Measurements from ENCODE around the gene ATF7IP2.
A peak's percentile ranks its signal among the peaks of the same experiment; 100 is the strongest.
"Not testable (repeated sequence)": the region's sequence is repeated elsewhere in the genome, so short reads cannot be mapped to it uniquely, and the experiment has no call there.

ATF7IP2 gene

GRCh38 chr16:10376229-10376628 is 9.6 kb upstream of the ATF7IP2 start:
- DNase-seq (ENCODE audit: low spot score): no peak

- peak; percentile 15 for DNase-seq (ENCODE audit: low spot score)
Observed at GRCh38 chr16:10383626-10384025, 2.2 kb upstream of the ATF7IP2 start.

GRCh38 chr16:10386517-10387100 is 748 bp downstream of the ATF7IP2 start:
- no peak for DNase-seq (ENCODE audit: low spot score)

- DNase-seq (ENCODE audit: low spot score): no peak
Observed at GRCh38 chr16:10387188-10387617, 1.3 kb downstream of the ATF7IP2 start.

GRCh38 chr16:10388988-10389387 is 3.1 kb downstream of the ATF7IP2 start:
- DNase-seq (ENCODE audit: low spot score): no peak

GRCh38 chr16:10390330-10390729 is 4.5 kb downstream of the ATF7IP2 start:
- no peak for DNase-seq (ENCODE audit: low spot score)

GRCh38 chr16:10390867-10391266 is 5.0 kb downstream of the ATF7IP2 start:
- no peak for DNase-seq (ENCODE audit: low spot score)

- DNase-seq (ENCODE audit: low spot score): no peak
Observed at GRCh38 chr16:10391339-10391738, 5.5 kb downstream of the ATF7IP2 start.

GRCh38 chr16:10402975-10403374 is 17.1 kb downstream of the ATF7IP2 start:
- DNase-seq (ENCODE audit: low spot score): no peak

GRCh38 chr16:10405386-10405939 is 19.6 kb downstream of the ATF7IP2 start:
- no peak for DNase-seq (ENCODE audit: low spot score)

- no peak for DNase-seq (ENCODE audit: low spot score)
Observed at GRCh38 chr16:10408824-10409381, 23.0 kb downstream of the ATF7IP2 start.

GRCh38 chr16:10409713-10410112 is 23.9 kb downstream of the ATF7IP2 start:
- not testable (repeated sequence) for DNase-seq (ENCODE audit: low spot score)

GRCh38 chr16:10410469-10410868 is 24.6 kb downstream of the ATF7IP2 start:
- no peak for DNase-seq (ENCODE audit: low spot score)

- DNase-seq (ENCODE audit: low spot score): no peak
Observed at GRCh38 chr16:10412935-10413601, 27.2 kb downstream of the ATF7IP2 start.

GRCh38 chr16:10418204-10418603 is 32.3 kb downstream of the ATF7IP2 start:
- not testable (repeated sequence) for DNase-seq (ENCODE audit: low spot score)

GRCh38 chr16:10419701-10420100 is 33.8 kb downstream of the ATF7IP2 start:
- DNase-seq (ENCODE audit: low spot score): no peak

GRCh38 chr16:10421596-10421995 is 35.7 kb downstream of the ATF7IP2 start:
- no peak for DNase-seq (ENCODE audit: low spot score)

GRCh38 chr16:10428433-10429168 is 42.7 kb downstream of the ATF7IP2 start:
- no peak for DNase-seq (ENCODE audit: low spot score)

GRCh38 chr16:10429299-10429969 is 43.6 kb downstream of the ATF7IP2 start:
- not testable (repeated sequence) for DNase-seq (ENCODE audit: low spot score)

- DNase-seq (ENCODE audit: low spot score): no peak
Observed at GRCh38 chr16:10441726-10442125, 55.9 kb downstream of the ATF7IP2 start.

- DNase-seq (ENCODE audit: low spot score): no peak
Observed at GRCh38 chr16:10447289-10447688, 61.4 kb downstream of the ATF7IP2 start.

Measured in Ammon's horn (tissue), 1 donor.